GM21529 (cell line): ENCODE results near the gene MICAL2.

Experiments
- ATAC-seq: cut with Tn5 transposase; IDR thresholded peaks from one replicate; pipeline ENCODE4 v1.9.1; 2021; ENCODE audit not compliant: unreplicated experiment

The MICAL2 gene

GRCh38 chr11:12077535-12078280 is 32.7 kb upstream of the MICAL2 start:
- ATAC-seq = no peak

GRCh38 chr11:12079726-12080556 is 30.4 kb upstream of the MICAL2 start:
- ATAC-seq = no peak

GRCh38 chr11:12083380-12083779 is 27.0 kb upstream of the MICAL2 start:
- ATAC-seq = no peak

GRCh38 chr11:12084256-12084655 is 26.1 kb upstream of the MICAL2 start:
- ATAC-seq = no peak

DNA sequence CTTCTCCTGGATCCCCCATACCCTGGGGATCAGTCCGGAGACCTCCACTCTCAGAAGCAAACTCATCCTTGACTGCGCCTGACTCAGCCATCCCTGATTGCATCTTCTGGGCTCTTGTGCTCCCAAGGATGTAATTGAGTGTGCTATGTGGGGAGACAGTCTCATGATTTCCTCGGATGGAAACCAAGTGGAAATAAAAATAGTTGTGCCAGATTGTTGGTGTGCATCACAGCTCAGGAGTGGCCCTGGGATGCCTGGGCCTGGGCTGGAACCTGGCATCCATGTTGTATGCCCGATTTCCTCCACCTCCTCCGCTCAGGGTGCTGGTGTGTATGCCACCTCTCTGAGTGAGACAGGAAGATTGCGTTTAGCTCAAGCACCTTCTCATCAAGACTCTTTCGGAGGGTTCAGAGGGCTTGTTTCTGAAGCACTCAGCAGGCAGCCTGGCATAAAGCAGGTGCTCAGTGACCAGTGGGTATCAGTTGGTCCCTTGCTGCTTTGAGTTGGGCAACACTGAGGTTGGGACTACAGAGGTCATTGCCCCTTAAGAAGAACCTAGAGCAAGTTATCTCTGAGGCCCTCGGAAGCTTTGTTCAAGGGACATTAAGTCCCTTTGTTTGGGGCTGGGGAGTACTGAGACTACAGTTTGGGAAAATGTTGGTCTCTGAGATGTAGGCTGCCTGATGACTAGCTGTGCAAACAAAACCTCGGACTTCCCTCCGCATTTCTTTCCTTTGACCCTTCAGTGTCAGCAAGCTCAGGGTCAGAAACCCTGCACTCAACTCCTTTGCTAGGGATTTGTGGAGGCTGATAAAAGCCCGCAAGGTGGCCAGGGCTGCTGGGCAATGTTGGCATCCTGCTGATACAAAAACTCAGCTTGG is 24.8 kb upstream of the MICAL2 start:
- ATAC-seq = no peak

DNA sequence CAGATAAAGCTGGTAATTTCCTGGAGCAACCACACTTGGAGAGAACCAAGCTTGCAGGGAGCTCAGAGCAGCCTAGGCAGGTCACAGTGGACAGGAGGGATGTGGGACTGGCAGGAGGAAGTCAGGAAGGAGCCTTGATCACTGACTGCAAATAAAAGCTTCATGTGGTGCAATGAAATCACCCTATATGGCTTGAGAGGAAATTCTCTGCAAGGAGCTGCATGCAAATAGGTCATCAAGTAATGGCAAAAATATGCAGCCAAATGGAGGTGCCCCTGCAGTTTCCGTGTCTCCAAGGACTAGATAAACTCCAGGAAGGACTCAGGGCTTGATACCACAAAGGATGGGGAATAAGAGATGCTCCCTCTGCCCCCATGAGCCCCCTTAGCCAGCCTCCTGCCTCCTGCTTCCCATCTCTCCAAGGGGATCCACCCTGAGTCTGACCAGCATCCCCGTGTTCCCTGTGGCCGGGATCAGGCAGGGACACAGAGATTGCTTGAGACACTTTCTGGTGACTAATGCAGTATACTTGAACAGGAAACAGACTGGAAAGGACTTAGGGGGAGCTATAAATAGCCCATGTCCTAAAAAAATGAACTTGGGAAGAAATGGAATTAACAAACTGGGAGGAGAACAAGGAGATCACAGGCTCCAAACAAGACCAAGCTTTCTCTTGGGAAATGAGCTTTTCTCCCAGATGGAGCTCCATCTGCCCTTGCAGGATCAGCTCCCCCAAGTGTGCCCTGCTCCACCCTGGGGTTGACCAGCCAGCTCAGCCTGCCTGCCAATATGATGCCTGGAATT is 23.9 kb upstream of the MICAL2 start:
- no peak for ATAC-seq

DNA sequence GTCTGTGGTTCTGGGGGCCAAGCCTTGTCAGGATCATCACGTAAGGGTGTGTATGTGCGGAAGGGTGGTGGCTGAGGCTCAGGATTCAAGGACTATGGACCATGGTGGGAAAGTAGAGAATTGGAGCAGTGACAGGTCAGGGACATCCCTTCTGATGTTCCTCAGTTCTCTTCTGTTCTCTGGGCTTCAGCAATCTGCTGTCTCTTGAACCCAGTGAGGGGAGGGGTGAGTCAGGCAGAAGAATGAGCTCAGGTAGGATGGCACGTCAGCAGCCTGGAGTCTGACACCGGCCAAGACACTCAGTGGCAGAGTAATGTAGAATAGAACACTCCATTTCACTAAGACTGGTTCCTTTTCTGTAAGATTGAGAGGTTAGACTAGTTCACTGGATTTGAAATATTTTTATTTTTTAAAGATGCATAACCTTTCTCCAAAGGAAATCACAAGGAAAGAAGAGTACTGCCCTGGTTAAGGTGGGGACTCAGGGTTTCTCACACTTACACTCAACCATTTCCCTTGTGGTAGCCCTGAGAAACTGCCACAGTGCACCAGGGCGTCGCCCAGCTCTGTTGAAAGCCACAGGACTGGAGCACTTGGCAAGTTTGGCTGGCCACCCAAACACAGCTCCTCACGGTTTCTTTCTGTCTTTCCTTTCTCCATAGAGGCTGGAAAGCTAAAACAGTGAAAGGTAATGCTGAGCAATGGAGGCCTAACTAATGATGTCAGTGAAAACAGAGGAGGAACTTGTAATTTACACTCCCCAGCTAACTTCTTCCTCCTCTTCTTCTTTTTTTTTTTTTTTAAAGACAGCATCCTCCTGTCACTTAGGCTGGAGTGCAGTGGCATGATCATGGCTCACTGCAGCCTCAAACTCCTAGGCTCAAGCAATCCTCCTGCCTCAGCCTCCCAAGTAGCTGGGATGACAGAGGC is 23.1 kb upstream of the MICAL2 start:
- ATAC-seq = peak; percentile 71

DNA sequence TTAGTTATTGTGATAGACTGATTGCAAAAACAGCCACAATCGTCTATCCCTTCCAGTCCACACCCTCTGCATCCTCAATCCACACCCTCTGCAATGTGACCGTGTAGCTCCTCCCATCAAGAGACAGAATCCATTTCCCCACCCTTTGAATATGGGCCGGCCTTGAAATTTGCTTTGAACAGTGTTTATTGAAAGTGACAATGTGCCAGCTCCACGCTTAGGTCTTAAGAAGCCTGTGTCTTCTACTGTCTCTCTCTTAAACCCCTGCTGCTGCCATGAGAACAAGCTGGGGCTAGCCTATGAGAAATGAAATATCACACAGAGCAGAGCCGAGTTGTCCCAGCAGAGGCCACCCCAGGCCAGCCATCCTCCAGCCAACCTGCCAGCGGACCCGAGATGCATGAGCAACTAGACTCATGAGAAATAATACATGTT is 22.3 kb upstream of the MICAL2 start:
- no peak for ATAC-seq

DNA sequence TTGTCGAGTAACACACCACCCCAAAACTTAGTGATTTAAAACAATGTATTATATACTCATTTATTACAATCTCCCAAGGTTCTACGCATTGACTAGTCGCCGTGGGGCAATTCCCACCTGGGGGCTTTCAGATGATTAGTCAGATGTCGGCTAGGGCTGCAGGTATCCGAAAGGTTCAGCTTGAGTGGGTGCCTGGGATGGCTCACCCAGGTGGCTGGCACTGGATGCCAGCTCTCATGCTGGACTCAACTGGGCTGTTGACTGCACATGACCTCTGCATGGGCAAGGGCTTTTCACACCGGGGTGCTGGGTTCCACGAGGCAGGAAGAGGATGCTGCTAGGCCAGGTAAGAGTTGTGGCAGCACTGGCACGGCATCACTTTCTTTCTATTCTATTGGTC is 21.9 kb upstream of the MICAL2 start:
- no peak for ATAC-seq

GRCh38 chr11:12089041-12089440 is 21.3 kb upstream of the MICAL2 start:
- ATAC-seq = no peak

DNA sequence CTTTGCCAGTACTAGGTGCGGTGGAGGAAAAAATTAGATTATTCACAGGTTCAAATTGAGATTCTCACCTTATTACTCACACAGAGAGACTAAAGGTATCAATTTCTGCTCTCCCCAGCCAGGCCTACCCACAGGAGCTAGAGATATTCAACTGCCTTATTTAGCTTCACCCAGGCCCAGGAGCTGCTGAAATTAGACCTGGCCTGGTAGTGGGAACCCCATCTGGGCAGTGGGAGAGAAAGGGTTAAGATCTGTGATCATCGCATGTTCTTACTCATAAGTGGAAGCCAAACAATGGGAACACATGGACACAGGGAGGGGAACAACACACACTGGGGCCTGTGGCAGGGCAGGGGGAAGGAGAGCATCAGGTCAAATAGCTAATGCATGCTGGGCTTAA is 20.9 kb upstream of the MICAL2 start:
- ATAC-seq = no peak

- no peak for ATAC-seq
Measured at GRCh38 chr11:12090061-12090591, 20.3 kb upstream of the MICAL2 start.

GRCh38 chr11:12090761-12091258 is 19.6 kb upstream of the MICAL2 start:
- ATAC-seq = no peak

DNA sequence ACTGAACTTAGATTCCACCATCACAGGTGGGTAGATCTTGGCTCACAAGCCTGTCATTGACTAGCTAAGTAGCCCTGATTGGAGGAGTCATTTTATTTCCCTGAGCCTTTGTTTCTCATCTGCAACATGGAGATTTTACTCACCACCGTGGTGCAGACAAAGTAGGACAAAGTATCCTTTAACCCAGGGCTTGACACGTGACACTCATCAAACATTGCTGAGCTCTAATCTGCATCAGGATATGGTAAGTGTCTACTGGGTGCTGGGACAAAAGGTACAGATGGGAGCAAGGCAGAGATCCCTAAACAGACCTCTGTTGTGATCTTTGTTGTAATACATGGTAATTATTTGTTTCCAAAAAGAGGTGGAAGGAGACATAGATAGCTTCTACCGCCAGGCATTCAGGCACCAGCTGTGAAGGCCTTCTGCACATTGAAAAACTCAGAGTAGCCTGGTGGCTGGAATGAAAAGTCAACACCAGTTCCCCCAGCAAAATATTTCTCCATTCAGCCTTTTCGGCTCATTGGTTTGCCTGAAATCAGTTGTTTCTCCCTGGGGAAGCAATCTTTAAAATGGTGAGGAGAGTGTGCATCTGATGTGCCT is 18.3 kb upstream of the MICAL2 start:
- no peak for ATAC-seq

DNA sequence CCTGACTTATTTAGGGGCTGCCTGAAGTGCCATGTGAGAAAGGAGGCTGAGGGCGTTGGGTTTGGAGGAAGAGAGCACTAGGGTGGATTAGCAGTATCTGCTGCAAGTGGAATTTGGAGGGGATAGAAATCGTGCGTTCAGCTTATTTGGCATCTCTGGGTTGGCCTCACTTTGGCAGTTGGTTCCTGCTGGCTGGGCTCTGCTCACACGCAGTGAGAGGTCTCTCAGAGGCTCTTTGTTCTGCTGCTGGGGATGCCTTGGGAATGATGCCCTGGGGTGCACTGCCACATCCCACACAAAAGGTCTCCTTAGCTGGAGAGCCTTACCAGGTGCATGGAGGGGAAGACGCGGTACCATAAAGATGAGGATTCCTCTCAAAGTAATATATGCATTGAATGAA is 17.7 kb upstream of the MICAL2 start:
- no peak for ATAC-seq

DNA sequence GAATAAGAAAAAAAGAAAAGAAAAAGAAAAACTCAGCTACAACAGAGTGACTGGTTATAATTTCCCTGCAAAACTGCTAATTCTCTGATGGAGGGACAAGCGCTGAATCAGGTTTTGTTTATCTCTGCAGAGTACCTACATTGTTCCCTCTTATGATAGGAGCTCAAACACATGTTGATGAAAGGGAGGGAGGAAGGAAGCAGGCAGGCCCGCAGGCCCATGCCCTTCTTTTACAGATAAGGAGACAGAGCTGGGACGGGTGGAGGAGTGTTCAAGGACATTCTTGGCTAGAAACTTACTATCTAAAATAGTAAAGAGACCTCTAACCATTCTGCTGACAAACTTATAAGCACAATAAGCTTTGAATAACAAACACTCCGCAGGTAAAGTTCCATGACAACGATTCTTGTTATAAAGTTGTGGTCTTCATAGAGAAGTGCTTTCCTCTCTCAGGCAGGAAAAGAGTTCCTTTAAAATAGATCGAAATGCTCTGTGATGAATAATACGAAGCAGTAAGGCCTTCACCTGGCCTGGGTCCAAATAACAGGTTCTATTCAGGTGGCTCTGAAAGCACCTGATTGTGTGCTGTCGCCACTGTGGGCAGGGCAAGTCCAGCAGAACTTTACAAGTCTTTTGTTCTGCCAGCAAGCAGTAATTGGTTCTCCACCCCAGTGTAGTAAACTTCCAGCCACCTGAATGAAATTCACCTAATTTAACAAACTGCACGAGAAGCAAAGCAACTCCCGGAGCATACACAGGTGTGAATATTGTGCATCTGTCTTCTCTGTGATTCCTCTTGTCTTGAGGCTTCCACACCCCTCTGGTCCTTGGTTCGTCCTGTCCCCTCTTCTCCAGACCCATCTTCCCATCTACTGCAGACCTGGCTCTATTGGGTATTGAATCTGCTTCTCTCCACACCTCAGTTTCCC is 15.3 kb upstream of the MICAL2 start:
- no peak for ATAC-seq

- no peak for ATAC-seq
Measured at GRCh38 chr11:12097219-12097618, 13.2 kb upstream of the MICAL2 start.

DNA sequence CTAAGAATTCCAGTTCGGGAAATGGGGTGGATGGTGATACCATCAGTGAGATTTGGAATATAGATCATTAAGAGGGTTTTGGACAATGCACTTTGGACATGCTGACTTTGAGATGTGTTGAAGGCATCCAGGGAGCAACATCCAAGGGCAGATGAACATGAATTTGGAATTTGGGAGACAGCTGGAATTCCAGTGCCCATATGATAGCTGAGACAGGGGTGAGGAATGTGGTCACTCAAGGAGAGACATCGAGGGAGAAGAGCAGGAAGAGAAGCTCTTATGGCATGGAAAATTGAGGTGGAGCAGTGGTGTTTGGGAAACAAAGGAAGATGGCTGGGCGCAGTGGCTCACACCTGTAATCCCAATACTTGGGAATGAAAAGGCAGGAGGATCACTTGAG is 11.8 kb upstream of the MICAL2 start:
- no peak for ATAC-seq
